Measurements from ENCODE around the gene CXCL11.
"Not testable (repeated sequence)": the region's sequence is repeated elsewhere in the genome, so short reads cannot be mapped to it uniquely, and the experiment has no call there.

Gene CXCL11

DNA sequence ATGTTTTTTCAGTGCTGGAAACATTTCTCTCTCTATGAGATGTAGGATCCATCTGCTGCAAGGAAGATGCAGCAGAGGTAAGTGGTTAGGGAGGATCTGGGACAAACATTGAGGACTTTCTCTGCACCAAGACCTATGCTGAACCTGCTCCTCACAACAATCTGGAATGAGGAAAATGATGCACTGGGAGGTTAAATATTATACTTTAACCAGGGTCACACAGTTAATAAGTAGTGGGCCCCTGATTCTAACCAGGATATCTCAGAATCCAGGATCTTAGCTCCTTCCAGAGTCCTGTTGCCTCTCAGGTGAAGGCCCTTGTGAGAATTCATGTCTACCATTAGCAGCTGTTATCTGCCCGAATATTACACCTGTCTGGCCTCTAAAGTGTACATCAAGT lies 35.6 kb downstream of the CXCL11 start:
- DNase-seq (ENCODE audit: low spot score), result no peak

DNA sequence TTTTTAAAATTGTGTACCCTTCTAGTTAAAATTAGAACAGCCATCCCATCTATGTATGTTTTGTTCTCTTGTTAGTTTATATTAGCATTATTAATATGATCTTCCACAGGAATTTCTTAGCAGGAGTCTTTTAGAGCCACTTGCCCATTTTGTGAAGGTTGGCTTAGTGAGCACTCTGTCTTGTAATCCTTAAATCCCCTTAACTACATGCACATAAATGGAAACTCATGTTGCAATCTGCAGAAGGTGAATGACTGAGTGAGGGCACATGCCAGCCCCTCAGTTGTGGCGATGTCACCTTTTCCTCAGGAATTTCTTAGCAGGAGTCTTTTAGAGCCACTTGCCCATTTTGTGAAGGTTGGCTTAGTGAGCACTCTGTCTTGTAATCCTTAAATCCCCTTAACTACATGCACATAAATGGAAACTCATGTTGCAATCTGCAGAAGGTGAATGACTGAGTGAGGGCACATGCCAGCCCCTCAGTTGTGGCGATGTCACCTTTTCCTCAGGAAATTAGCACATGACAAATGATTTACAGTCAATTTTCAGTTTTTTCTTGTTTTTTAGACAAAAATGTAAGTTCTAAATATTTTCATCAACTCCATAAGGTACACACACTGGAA lies 37.2 kb downstream of the CXCL11 start:
- not testable (repeated sequence) for DNase-seq (ENCODE audit: low spot score)

DNA sequence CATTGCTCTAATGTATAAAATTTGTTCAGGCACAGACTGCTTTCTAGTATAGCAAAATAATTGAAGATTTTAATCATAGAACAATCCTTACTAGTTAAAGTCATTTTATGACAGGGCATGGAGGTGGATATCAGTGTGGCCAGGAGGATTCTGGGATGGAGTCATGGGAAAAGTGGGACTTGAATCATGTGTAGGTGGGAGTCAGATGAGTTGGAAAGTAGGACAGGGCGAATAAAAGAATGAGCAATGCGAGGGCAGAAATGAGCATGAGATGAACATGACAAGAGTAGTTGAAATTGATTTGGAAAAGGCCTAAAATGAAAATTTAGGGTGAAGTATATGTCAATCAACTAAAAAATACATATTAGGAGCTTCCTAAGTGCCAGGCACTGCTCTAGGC lies 37.9 kb downstream of the CXCL11 start:
- no peak for DNase-seq (ENCODE audit: low spot score)

DNA sequence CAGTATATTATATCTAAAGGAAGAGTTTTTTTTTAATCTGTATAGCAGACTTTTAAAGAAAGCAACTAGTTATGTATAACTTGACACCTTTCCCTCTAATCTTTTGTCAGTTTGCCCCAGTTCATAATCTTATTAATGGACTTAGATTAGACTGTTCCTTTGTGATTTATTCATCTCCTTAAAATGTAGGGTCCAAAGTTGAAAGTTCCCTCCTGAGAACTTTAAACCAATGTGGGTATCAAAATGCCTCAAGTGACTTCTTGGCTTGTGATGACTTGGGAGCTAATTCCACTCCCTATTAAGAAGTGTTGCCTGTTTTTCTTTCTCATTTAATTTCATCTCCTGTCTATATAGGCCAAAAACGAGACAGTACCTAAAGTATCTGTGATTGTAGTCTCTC lies 38.8 kb downstream of the CXCL11 start:
- DNase-seq (ENCODE audit: low spot score), result no peak

DNA sequence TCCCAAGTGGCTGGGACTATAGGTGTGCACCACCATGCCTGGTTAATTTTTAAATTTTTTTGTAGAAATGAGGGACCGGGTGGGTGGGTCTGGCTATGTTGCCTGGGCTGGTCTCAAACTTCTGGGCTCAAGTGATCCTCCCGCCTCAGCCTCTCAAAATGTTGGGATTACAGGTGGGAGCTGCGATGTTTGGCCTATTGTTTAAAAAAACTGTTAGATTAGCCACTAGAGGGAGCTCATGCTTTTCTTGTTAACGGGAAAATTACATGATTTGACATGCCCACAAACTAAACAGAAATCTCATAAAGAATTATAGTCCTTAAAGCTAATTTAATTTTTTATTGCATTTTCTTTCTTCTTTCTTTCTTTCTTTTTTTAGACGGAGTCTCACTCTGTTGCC lies 40.1 kb downstream of the CXCL11 start:
- peak; percentile 66 for DNase-seq (ENCODE audit: low spot score)

DNA sequence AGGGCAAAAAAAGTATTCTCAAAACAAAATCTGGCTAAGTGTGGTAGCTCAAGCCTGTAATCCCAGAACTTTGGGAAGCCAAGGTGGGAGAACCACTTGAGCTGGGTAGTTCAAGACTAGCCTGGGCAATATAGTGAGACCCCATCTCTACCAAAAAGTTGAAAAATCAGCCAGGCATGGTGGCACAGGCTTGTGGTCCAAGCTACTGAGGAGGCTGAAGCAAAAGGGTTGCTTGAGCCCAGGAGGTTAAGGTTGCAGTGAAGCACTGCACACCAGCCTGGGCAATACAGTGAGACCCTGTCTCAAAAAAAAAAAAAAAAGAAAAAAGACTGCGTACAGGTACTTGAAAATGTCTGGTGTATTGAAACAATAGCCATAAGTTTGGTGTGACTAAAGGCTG lies 43.4 kb downstream of the CXCL11 start:
- DNase-seq (ENCODE audit: low spot score), result no peak

DNA sequence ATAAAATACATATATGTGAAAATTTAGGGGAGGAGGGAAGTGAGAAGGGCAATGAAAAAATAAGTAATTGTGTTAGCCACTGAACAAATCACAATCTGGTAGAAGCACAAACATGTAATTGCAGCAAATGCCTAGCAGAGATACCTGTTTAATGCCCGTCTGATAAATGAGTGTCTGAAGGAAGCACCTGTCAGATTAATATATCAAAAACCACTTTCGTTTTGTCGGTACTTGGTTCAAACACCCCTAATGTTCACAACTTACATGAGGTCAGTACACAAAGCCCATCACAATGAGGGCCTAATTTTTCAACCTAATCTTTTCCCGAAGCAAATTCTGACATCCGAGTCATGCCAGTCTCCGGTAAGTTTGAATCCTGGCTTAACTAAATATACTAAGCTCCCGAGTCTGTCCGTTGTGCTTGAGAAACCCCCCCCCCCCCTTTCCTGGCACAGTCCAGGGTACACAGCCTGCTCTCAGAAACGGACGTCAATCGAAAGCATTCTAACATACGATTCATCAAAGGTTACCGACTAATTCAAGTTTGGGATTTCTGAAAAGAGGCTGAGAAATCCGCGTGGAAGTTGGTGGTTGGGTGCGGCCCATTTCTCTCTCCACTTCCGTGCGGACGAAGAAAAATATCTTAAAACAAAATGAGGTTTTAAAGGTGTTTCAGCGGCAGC lies 45.9 kb downstream of the CXCL11 start:
- DNase-seq (ENCODE audit: low spot score), result no peak

DNA sequence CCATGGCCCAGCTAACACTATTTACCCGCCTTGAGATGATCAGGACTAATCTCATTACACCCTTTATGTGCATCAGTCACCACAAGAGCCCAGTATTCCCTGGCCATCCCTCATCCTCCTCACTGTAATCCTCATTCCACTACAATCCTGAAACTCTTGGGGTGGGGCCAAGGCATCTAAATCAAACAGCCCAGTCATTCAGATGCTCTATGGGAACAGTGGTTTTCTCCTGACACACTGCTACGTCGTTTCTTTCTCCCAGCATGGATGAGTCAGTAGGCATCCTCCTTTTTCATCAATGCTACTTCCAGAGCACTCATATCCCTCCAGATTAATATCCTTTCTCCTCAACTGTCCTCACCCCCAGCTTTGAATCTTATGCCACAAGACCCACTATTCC lies 50.8 kb downstream of the CXCL11 start:
- DNase-seq (ENCODE audit: low spot score), result no peak

Data from CD4-positive, alpha-beta T cell treated with Interleukin-2 at 100 ng/mL for 4 hours (primary cell).